Posterior cingulate gyrus (tissue), 11 donors: Measurements from ENCODE around the gene HNRNPH1.

ENCODE experiments used
- DNase-seq, 10 donors: peaks; one replicate each; pipeline versions ENCODE4 v3.0.0 to v3.0.0-alpha.2; 2020 to 2021; ENCODE audit warnings: mixed read lengths in 3 of 10
- intact Hi-C: fragments of 100-400 bp; cut with DNase I; formaldehyde crosslinking; loops from one replicate; pipeline ENCODE4 v1.15.1; 2023

HNRNPH1 gene

DNA sequence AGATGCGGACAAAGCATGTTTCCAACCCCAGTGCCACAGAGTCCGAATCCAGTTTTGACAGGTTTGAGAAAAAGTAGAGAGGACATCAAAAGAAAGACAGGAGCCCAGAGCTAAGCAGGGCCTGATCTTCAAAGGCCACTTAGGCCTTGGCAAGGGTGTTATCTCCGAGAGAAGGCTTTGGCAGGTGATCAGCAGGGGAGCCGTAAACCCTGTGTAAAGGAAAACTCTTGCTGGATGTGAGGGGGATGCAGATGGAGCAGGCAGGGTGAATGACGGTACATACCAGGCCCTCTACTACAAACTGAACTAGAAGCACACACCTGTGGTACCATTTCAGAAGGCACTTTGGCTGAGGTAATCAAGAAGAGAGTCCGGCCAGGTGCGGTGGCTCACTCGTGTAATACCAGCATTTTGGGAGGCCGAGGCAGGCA, 1.4 kb upstream of the HNRNPH1 start:
- intact Hi-C loops, result loop anchor here (5.0 kb wide), 1 partner anchor 68 kb away; no protein-coding TSS in a partner anchor
- peak in 1 of 10 donors; percentile 62 for DNase-seq

DNA sequence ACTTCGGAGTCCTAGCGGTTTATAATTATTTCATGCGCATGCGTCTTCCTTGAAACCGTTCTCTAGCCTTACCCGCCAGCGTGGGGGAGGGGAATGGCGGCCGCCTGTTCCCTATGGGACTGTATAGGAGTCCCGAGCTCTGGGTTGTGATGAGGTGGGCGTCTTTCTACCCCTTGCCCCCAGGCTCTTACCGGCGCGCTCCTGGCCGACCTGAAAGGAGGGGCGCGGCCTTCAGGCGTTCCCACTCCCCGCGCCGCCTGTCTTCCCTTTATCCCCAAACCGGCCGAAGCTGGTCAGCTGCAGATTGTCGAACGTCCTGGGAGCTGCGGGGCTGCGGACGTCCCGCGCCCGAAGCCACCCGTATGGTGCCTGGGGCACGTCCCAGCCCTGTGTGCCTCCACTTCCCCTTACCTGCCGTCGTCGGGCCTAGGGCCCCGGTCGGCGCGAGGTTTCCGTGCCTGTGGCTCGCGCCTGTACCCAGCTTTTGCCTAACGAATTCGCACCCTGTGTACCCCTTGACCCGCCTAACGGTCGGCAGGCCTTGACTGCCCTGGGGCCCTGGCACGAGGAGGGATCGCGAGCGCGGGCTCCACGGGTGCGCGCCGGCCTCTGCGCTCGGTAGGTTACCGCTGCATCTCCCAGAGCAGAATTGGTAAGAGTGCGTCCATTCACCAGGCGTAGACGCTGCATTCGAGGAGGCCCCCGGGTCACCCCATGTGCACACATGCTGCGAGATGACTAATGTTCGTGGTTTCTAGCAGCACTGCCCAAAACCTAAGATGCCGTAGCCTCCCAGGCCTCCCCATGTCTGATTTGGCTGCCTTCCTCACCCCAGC, 653 bp upstream of the HNRNPH1 start:
- DNase-seq, result peak in 3 of 10 donors; percentile 31 to 87 (median 79)
- intact Hi-C loops, result loop anchor here (5.0 kb wide), 1 partner anchor 67 kb away; no protein-coding TSS in a partner anchor

DNA sequence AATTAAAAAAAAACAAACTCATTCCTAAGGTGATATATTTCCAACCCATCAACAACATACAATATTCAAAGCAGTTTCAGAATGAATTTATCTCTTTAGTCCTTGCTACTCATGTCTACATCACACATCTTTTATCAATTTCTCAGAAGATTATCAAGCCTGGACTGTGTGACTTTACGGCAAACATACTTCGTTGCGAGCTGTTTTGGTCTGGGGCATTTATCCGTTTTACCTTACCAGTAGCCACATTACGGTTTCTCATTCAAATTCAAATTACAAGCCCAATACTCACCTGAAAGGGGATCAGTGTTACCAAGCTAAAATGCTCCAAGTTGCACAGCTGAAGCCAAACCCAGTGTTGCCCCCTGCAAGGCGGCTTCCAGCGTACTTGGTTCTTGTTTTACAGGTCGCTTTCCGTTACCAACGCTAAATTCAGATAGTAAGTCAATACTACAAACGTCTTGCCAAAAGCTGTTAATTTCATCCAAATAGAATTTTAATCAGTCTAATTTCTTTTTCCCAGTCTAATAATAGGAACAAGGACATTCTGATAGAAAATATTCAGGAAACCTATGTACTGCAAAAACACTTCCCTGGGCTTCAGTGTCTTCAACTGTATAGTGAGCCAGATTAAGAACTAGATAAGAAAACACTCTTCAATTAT, 1.8 kb downstream of the HNRNPH1 start:
- intact Hi-C loops, result loop anchor here (5.0 kb wide), 1 partner anchor 64 kb away; no protein-coding TSS in a partner anchor
- peak in 3 of 10 donors; percentile 10 to 35 (median 23) for DNase-seq

DNA sequence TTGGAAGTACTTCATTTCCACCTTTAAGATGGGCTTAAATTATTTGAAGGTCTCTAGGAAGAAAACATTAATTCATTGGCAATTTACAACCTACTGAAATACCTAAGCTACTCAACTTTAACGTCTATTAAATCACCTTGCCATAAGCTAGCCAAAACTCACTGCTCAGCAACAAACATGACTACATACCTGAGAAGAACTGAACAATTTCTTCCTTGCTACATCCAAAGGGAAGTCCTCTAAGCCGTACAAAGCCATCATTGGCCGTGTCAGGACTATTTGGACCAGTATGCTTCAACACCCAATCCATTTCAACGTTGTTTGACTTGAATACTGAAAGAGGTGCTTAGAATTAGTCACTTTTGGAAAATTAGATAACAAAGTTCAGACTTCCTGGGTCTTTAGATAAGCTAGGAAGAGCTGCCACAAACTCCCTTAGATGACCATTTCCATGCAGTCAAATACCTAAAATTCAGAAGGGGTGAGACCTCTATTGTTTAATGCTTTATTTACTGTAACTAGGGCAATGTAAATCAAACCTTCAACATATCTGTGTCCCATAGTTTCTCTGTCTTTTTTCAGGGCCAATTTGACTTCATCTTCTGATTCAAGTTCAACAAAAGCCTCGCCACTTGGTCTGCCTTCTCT, 2.6 kb downstream of the HNRNPH1 start:
- no peak for DNase-seq
- intact Hi-C loops, result loop anchor here (5.0 kb wide), 1 partner anchor 64 kb away; no protein-coding TSS in a partner anchor

DNA sequence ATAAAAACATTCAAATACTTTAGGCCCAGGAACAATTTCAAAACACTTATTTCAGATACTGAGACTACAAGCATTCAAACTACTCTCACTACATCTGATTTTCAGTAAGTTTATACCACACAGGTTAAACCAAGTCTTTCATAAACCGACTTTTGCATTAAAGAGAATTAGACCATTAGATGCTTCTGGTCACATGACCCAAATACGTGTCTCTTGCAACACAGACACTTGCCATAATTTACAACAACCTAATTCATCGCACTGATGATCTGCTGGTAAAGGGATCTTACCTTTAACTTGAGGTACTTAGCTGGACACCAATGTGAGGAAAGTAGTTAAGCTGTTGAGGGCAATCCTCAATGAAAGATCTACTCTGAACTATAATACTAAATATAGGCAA, 3.2 kb downstream of the HNRNPH1 start:
- DNase-seq, result no peak
- intact Hi-C loops, result loop anchor here (5.0 kb wide), 1 partner anchor 63 kb away; no protein-coding TSS in a partner anchor

DNA sequence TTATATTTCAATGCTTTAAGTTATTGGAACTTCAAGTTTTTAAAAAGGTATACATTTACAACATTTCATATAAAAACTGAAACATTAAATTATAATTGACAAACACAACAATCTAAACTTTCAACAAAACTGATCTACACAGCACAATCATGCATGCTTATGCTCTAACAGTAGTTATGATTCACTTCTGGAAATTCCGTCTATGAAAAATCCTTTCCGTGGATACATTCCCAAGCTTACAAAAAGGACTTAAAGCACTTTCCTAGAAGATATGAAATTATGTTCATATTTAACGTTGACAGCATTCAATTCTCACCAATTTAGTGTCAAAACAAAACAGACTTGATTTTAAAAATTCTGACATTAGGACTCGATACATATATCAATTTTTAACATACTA, 3.7 kb downstream of the HNRNPH1 start:
- DNase-seq, result no peak
- intact Hi-C loops, result loop anchor here (5.0 kb wide), 1 partner anchor 62 kb away; no protein-coding TSS in a partner anchor

DNA sequence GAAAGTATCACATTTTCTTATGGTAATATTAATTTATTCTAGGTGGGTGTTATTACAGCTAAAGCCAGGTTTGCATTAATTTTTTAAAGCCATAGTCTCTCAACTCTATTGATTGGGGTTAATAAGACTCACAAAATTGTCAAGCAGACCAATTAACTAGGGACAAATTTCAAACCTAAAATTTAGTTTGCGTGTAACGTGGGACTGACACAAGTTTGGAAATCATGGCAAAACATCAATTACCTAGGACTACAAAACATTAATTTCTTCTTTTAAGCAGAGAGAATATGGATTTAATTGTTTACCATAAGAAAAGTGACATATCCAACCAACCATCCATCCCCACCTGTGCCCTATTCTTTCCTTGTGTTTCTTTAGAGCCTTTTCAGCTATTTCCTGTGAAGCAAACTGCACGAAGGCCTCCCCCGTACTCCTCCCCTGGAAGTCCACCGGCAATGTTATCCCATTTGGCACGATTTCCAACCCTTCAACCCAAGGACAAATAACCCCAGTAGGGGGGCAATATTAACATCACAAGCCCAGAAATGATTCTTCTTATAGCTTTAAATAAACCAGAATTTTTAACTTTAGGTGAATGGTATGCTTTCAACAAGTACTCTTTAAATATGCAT, 4.4 kb downstream of the HNRNPH1 start:
- peak in 1 of 10 donors; percentile 7 for DNase-seq
- intact Hi-C loops, result no loop called here

DNA sequence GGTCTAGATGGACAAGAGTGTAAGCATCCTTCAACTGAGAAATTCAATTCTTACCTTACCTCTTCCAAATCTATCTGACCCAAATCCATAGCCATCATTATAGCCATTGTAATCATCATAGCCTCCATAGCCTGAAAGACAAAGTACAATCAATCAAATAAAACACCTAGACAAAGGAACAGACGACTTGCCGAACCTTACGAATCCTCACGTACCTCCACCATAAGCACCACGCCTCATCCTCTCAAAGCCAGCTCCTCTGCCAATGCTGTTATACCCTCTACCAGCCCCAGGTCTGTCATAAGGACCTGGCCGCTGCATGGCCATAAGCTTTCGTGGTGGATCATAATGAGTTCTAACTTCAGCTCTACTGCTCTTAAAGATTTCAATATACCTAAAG, 5.5 kb downstream of the HNRNPH1 start:
- intact Hi-C loops, result no loop called here
- DNase-seq, result peak in 1 of 10 donors; percentile 19

DNA sequence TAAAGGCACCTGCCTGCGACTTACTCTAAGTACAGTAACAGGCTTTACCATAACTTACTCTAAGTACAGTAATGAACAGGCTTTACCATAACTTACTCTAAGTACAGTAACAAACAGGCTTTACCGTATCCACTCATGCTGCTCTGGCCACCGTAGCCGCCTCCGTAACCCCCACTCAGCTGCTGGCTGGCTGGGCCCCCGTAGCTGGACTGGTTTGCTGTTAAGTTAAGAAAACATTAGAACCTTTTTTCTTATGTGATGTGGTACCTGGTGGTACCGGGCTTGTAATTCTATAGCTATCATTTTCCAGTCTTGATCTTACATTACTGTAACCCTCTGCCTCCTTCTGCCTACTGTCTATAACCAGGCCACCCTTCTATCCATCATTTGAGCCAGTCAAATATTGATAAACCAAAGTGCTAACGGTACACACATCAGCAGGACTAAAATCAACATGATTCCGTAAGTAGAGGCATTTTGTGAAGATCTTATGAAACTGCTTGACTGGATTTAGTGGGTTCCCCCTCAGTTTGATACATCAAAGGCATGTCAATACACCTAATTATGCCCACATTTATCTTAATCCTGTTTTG, 7.4 kb downstream of the HNRNPH1 start:
- intact Hi-C loops, result no loop called here

DNA sequence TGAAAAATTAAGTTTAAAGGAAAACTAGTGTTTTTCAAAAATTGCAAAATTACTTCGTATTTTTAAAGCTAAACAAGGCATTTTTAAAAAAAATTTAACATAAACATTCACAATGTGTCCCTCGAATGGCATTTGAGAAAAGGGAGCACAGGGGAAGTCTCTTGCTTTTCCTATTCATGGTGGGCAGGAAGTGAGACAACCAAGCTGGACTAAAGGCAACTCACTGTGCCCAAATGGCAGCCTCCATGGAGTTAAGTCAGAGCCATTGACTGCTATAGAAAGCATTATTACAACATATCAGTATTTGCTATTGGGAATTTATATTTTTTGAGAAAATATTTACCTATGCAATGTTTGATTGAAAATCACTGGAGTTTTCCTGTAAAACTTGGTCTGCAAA, 8.3 kb downstream of the HNRNPH1 start:
- intact Hi-C loops, result no loop called here
- DNase-seq, result peak in 1 of 10 donors; percentile 26

More for the DNA sequence above, 7.4 kb downstream of the HNRNPH1 start:
- peak in 2 of 10 donors; percentile 29 to 51 for DNase-seq

DNA sequence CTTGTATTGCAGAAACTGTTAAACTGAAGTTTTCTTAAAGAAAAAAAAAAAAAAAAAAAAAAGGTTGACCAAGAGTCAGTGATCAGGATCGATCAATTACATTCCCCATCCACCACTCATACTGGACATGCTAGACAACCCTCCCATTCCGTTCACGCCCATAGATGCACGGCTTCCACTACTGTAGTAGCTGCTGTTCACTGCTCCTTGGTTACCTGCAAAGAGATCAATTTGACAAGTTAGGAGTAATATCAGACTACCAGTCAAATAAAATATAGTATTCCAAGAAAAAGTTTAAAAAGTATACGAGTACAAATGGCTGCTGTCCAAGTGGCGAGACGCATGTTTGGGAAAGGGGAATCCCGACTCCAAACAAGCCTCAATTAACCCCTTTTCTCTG, 8.7 kb downstream of the HNRNPH1 start:
- intact Hi-C loops, result no loop called here
- peak in 1 of 10 donors; percentile 7 for DNase-seq

DNA sequence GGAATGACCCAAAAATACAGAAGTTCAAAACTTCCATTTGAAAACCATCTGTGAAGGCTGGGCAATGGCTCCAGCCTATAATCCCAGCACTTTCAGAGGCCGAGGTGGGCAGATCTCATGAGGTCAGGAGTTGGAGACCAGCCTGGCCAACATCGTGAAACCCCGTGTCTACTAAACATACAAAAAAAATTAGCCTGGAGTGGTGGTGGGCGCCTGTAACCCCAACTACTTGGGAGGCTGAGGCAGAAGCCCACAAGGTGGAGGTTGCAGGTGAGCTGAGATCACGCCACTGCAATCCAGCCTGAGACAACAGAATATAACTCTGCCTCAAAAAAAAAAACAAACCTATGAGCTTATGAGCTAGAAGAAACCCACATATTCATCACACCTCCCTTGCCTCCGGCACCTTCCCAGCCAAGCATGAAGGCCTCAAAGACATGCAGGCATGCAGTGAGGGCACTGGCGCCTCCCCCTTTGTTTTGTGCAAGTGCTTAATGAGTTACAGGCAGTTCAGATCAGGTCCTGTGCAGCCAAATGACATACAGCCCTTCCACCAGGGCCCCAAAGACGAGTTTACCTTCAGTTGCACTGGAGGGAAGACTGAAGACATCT, 9.9 kb downstream of the HNRNPH1 start:
- no peak for DNase-seq
- intact Hi-C loops, result no loop called here

DNA sequence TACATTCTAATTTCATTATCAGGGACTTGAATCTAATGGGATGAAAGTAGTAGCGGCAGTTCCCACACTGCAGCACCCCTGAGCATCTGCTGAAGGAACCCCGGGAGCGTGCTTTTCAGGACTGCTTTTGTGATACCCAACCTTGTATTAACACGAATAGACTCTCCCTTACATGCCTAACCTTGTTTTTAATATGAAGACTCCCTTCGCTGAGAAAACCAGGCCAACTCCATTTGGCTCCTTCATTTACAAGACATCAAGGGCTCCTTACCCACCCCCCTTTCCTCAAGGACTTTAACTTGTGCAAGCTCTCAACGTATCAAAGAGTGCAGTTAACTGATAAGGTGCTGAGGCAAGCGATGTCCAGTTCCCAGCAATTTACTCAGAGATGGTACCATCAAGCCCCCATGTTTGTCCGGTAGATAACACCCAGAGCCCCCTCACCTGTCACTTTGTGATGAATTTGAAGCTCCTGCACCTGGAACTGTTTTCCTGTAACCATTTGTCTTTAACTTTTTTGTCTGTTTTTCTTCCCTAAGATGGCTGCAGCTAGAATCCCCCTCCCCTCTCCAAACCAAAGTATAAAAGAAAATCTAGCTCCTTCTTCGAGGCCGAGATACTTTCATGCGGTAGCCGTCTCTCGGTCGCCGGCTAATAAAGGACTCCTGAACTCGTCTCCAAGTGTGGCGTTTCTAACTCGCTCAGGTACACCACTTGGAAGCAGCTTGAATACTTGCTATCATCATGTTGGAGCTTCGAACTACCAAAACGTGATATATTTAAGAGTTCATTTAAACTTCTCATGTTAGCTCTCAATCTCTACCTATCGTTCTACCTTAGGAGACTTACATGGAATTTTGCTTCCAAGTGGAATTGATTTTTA, 10.7 kb downstream of the HNRNPH1 start:
- no peak for DNase-seq
- intact Hi-C loops, result no loop called here

DNA sequence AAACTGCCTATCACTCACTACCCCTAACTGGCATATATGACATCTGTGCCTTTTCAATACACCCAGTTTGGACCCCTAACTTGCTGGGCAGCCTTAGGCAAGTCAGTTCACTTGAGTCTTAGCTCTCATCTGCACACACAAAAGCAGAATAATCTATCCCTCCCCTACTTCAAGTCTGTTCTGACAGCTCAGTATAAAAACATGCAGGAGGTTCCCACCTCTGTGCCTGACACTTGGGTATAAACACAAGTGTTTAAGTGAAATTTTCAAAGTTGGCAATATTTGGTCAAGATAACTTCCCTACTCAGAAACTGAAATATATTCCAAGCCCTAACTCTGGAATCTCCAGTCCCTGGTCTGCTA, 12.6 kb downstream of the HNRNPH1 start:
- intact Hi-C loops, result no loop called here

DNA sequence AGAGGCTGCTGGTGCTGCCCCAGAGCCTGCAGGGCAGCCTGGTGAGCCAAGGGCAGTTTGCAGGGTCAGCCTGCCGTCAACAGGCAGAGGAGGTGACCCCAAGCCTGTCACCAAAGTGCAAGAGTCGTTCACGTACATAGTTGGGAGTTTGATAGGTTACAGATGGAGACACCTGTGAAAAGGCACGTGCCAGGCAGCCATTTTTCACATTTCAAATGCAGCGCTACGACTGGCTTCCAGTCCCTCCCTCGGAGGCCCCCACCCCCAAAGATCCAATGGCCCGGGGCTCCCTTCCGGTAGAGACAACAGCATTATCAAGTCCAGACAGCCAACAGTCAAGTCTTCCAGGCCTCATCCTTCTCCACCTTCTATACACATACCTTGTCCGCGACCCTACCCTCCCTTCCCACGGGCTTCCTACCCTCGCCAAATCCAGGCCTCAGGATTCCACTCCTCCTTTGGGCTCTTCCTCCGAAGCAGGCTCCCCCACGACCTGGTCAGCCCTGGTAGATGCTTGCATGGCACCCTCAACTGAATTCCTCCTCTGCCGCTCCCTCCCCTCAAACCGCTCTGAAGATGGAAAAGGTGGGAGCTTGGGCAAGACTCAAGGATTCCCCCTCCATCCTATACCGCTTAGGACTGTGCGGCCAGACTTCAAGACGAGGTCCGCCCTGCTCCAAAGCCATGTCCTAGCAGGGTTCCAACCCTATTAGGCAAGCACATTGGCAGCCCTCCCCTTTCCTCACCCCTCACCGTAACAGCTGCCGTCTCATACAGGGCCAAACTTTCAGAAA, 13.2 kb downstream of the HNRNPH1 start:
- DNase-seq, result peak in 1 of 10 donors; percentile 66
- intact Hi-C loops, result no loop called here

More for the DNA sequence above, 12.6 kb downstream of the HNRNPH1 start:
- DNase-seq, result no peak

DNA sequence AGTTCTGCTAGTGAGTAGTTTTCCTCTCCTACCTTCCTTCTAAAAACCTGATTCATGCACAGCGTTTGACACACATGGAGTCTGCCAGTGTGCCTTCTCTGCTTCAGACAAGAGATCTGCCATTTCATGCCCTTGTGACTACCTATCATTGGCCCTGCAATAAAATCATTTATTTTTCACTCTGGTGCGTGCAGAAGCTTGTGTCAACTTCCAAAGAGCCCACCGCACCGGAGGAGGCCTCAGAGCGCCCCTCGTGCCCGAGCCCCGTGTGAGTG, 13.7 kb downstream of the HNRNPH1 start:
- no peak for DNase-seq
- intact Hi-C loops, result no loop called here

DNA sequence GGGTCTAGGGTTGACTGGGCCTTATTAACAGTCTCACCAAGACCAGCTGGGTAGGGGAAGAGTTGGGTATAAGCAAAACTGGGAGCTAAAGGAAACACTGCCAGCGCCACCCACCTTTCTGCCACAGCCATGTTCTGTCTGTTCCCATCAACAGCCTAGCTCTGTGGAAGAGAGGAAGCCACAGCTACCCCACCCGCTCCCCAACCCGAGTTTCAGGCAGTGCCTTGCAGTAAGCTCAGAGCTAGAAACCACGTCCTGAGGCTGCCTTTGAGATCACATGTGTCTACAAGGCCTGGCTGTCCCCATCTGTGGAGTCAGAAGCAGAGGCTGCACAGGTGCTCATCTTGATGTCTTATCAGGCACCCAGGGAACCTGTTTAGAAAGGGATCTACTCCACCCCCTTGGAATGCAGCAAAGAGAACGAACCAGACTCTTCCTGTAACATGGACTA, 15.3 kb downstream of the HNRNPH1 start:
- intact Hi-C loops, result no loop called here
- peak in 8 of 10 donors; percentile 31 to 93 (median 72) for DNase-seq
